ENCODE data around the gene FUOM. TPM values are rescaled to one million over a fixed set of nuclear protein-coding genes. Genes with fewer than 3 reads are reported as not detected.

Gene FUOM
- total and polyA plus RNA-seq, 2 of the 8 experiments (the other 6 are each of a cell fraction or from before 2014, with no cell fraction given) = 22.0 to 30.4 TPM

DNA sequence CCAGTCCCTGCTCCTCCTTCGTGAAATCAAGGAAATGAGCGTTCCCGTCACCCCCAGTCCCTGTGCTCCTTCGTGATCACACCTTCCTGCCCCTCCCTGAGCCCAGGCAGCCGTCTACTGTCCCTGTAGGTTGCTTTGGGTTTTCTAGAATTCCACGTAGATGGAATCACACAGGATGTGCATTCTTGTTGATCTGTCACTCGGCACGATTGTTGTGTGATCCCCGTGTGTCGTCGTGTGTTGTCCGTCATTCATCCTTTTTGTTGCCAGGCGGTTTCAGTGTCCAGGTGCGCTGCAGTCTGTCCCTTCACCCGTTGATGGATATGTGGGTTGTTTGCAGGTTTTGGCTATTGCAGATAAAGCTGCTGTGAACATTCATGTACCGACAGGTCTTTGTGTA, 45.5 kb upstream of the FUOM start:
- peaks cover 4 to 61% (median 26%) of the 10 kb centered on the region in 4 experiments; a peak in 7 of 8 replicates for H3K36me3 ChIP-seq (ENCODE audit: control insufficient read depth in 2 of 4, insufficient read depth in 4 of 4, low read length in 3 of 4)
- no peak overlapping the region for H2AK5ac ChIP-seq (ENCODE audit: low read depth, low read length)
- TF ChIP-seq MAFK (IDR thresholded peaks at IDR 0.05; ENCODE audit: low read depth, low read length) (no peak), TBP (IDR thresholded peaks at IDR 0.05; ENCODE audit: low read depth, low read length) (no peak), NRF1 (IDR thresholded peaks at IDR 0.05; ENCODE audit: low read depth, low read length) (no peak), RAD21 (IDR thresholded peaks at IDR 0.05 in 1 of 2, conservative IDR thresholded peaks at IDR 0.05 in 1 of 2; ENCODE audit: low read depth in 2 of 2, low read length in 2 of 2) (no peak), SP4 (IDR thresholded peaks at IDR 0.05; ENCODE audit: low read length) (no peak), TAF7 (optimal IDR thresholded peaks at IDR 0.05; ENCODE audit: borderline replicate concordance, low read depth, low read length) (no peak), CHD1 (IDR thresholded peaks at IDR 0.05; ENCODE audit: low read depth, low read length) (no peak), BRCA1 (IDR thresholded peaks at IDR 0.05; ENCODE audit: low read depth, low read length) (no peak), TEAD4 (IDR thresholded peaks at IDR 0.05; ENCODE audit: low read depth, low read length) (no peak), CBX8 (IDR thresholded peaks at IDR 0.05; ENCODE audit: borderline replicate concordance, low read depth, low read length) (no peak)
- H4K8ac ChIP-seq (ENCODE audit: extremely low read depth, insufficient read depth, low read length) = no peak overlapping the region
- no peak overlapping the region for H3K4me2 ChIP-seq (ENCODE audit: insufficient read depth in 1 of 2, low read depth in 2 of 2, low read length in 2 of 2)
- no peak overlapping the region for H2AFZ ChIP-seq (ENCODE audit: low read length)
- no peak overlapping the region for H3K9ac ChIP-seq (replicated peaks in 1 of 4; ENCODE audit: extremely low read depth in 1 of 4, low read depth in 3 of 4, low read length in 3 of 4)
- no peaks in the 10 kb centered on the region for H3K9me3 ChIP-seq (ENCODE audit: insufficient read depth in 2 of 2, low read depth in 1 of 2, low read length in 1 of 2)
- no peak overlapping the region for H2BK12ac ChIP-seq (ENCODE audit: low read depth, low read length)
- H2BK15ac ChIP-seq (ENCODE audit: low read length) = no peak overlapping the region
- peaks cover 0 to 39% of the 10 kb centered on the region in 2 experiments; a peak in 2 of 4 replicates for H3K79me2 ChIP-seq (ENCODE audit: control insufficient read depth in 1 of 2, insufficient read depth in 2 of 2, low read length in 2 of 2)
- peaks cover 8% of the 10 kb centered on the region for H3K79me1 ChIP-seq (ENCODE audit: low read depth, low read length)
- POLR2A ChIA-PET (ENCODE audit: partially characterized antibody) = interaction anchor here (1.9 kb wide), 1 partner anchor 18 kb away, joined by 4 read pairs; no protein-coding TSS in a partner anchor
- CTCF ChIA-PET (ENCODE audit: partially characterized antibody) = no interaction called here
- H4K20me1 ChIP-seq (replicated peaks in 1 of 2; ENCODE audit: control insufficient read depth in 1 of 2, insufficient read depth in 2 of 2, low read length in 2 of 2) = peaks cover 0 to 14% of the 10 kb centered on the region in 2 experiments
- no peak overlapping the region for H3K4ac ChIP-seq (replicated peaks; ENCODE audit: insufficient read length, low read depth, low read length)
- 88% methylated on average over 16 of the region's 16 CpGs; no CpG with 5 or more reads in 1 of the 2 experiments for whole genome bisulfite sequencing, 2 experiments (ENCODE audit: extremely low coverage in 1 of 2, insufficient coverage in 1 of 2, insufficient read length in 1 of 2, insufficient replicate concordance in 2 of 2, low coverage in 1 of 2, low lambda C conversion rate in 2 of 2, missing lambda C conversion rate in 1 of 2)
- no peak overlapping the region for H4K91ac ChIP-seq (replicated peaks; ENCODE audit: insufficient read length, low read length)
- no peak overlapping the region for H2BK5ac ChIP-seq (ENCODE audit: low read depth, low read length)
- no peak overlapping the region for H3K4me3 ChIP-seq (ENCODE audit: extremely low read depth in 1 of 4, insufficient read depth in 2 of 4, low read depth in 3 of 4, low read length in 4 of 4)
- no peaks in the 10 kb centered on the region for H3K4me1 ChIP-seq (replicated peaks in 1 of 4; ENCODE audit: control insufficient read depth in 3 of 4, insufficient read depth in 4 of 4, low read length in 3 of 4)
- H3K27me3 ChIP-seq (replicated peaks in 1 of 4; ENCODE audit: control insufficient read depth in 3 of 4, extremely low read depth in 1 of 4, insufficient read depth in 3 of 4, low read length in 3 of 4) = no peaks in the 10 kb centered on the region
- H3K23ac ChIP-seq (ENCODE audit: insufficient read length) = no peak overlapping the region
- H3K56ac ChIP-seq (replicated peaks; ENCODE audit: insufficient read length, low read depth, low read length) = no peak overlapping the region
- no peak overlapping the region for H3K18ac ChIP-seq (ENCODE audit: extremely low read depth, low read length)
- H4K5ac ChIP-seq (ENCODE audit: insufficient read length, low read depth, low read length) = no peak overlapping the region
- H3K27ac ChIP-seq (ENCODE audit: low read depth, low read length) = no peak overlapping the region
- H2BK20ac ChIP-seq (ENCODE audit: low read length) = no peak overlapping the region
- no peak overlapping the region for H2BK120ac ChIP-seq (replicated peaks; ENCODE audit: low read depth, low read length)
- H3K14ac ChIP-seq (ENCODE audit: insufficient read length) = no peak overlapping the region
- FAIRE-seq = no peak
- H3K23me2 ChIP-seq (ENCODE audit: low read depth, low read length) = no peaks in the 10 kb centered on the region
- DNase-seq (ENCODE audit: low read depth in 1 of 2, low spot score in 2 of 2) = peak in 1 of 2 experiments; percentile 28
